ENCODE data around the gene DAG1.

DNA sequence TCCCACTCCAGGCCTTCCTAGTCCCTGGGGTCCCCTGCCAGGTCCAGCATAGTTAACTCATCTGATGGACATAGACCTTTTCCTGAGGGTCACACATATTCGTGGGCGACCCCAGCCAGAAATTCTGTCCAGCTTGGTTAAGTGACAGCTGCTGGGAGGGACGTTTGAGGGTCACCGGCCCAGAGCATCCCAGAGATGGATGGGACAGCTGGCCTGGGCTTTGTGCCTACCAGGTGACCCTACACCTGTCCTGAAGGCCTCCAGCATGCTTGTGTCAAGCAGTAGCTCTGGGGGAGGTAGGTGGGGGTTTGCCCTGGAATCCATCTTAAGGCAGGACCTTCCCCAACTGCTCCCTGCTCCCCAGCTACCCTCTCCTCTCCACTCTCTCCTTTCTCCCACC, 9.1 kb upstream of the DAG1 start:
- TF ChIP-seq CTCF (conservative IDR thresholded peaks at IDR 0.05; ENCODE audit: low read length): no peak
- no peak for TF ChIP-seq EZH2phosphoT487 (IDR thresholded peaks at IDR 0.05; ENCODE audit: borderline replicate concordance, low read depth, low read length)

All from OCI-LY7 (cell line).